ENCODE measurements around the gene IFNG-AS1. TPM values are rescaled to one million over a fixed set of nuclear protein-coding genes. Genes with fewer than 3 reads are reported as not detected.

Gene IFNG-AS1
- total and polyA plus RNA-seq, 2 donors from 2014 or later = 0.85 TPM; not detected in 1

- Histone ChIP-seq H3K36me3 (ENCODE audit: control insufficient read depth in 2 of 3, insufficient read depth in 3 of 3, low read length in 3 of 3) (no peaks in the 10 kb centered on the region), H3K27me3 (ENCODE audit: control insufficient read depth, insufficient read depth, low read length) (no peaks in the 10 kb centered on the region), H3K9ac (ENCODE audit: low read length in 3 of 3) (no peak overlapping the region), H3K27ac (ENCODE audit: low read depth in 2 of 2, low read length in 2 of 2) (no peak overlapping the region), H3K4me3 (ENCODE audit: low read length in 3 of 3) (no peak overlapping the region), H3K9me3 (ENCODE audit: control insufficient read depth in 2 of 3, insufficient read depth in 1 of 3, low read length in 3 of 3) (no peaks in the 10 kb centered on the region), H3K4me1 (ENCODE audit: control insufficient read depth in 2 of 3, insufficient read depth in 2 of 3, low read depth in 1 of 3, low read length in 3 of 3) (no peaks in the 10 kb centered on the region)
- FAIRE-seq = no peak
- DNase-seq = no peak
- intact Hi-C loops (cut with DNase I) = no loop called here
- TF ChIP-seq CTCF (IDR thresholded peaks at IDR 0.05; ENCODE audit: borderline replicate concordance, extremely low read depth, insufficient read depth) = no peak
Measured at GRCh38 chr12:68020049-68020448, 30.8 kb downstream of the IFNG-AS1 start.

- H3K27ac ChIP-seq (ENCODE audit: low read depth in 2 of 2, low read length in 2 of 2) = no peak overlapping the region
- no peak overlapping the region for H3K4me3 ChIP-seq (ENCODE audit: low read length in 3 of 3)
- H3K9ac ChIP-seq (ENCODE audit: low read length in 3 of 3) = no peak overlapping the region
- TF ChIP-seq CTCF (IDR thresholded peaks at IDR 0.05; ENCODE audit: borderline replicate concordance, extremely low read depth, insufficient read depth) = no peak
- no peaks in the 10 kb centered on the region for H3K4me1 ChIP-seq (ENCODE audit: control insufficient read depth in 2 of 3, insufficient read depth in 2 of 3, low read depth in 1 of 3, low read length in 3 of 3)
- DNase-seq (no peak), FAIRE-seq (no peak)
- no peaks in the 10 kb centered on the region for H3K36me3 ChIP-seq (ENCODE audit: control insufficient read depth in 2 of 3, insufficient read depth in 3 of 3, low read length in 3 of 3)
- intact Hi-C loops (cut with DNase I) = no loop called here
- H3K9me3 ChIP-seq (ENCODE audit: control insufficient read depth in 2 of 3, insufficient read depth in 1 of 3, low read length in 3 of 3) = no peaks in the 10 kb centered on the region
- H3K27me3 ChIP-seq (ENCODE audit: control insufficient read depth, insufficient read depth, low read length) = no peaks in the 10 kb centered on the region
Measured at GRCh38 chr12:68020699-68021098, 31.5 kb downstream of the IFNG-AS1 start.

GRCh38 chr12:68028647-68029046 lies 39.4 kb downstream of the IFNG-AS1 start:
- no peaks in the 10 kb centered on the region for H3K36me3 ChIP-seq (ENCODE audit: control insufficient read depth in 2 of 3, insufficient read depth in 3 of 3, low read length in 3 of 3)
- H3K9me3 ChIP-seq (ENCODE audit: control insufficient read depth in 2 of 3, insufficient read depth in 1 of 3, low read length in 3 of 3) = no peaks in the 10 kb centered on the region
- H3K27ac ChIP-seq (ENCODE audit: low read depth in 2 of 2, low read length in 2 of 2) = no peak overlapping the region
- FAIRE-seq (no peak), DNase-seq (no peak)
- H3K4me3 ChIP-seq (ENCODE audit: low read length in 3 of 3) = no peak overlapping the region
- no peaks in the 10 kb centered on the region for H3K4me1 ChIP-seq (ENCODE audit: control insufficient read depth in 2 of 3, insufficient read depth in 2 of 3, low read depth in 1 of 3, low read length in 3 of 3)
- H3K27me3 ChIP-seq (ENCODE audit: control insufficient read depth, insufficient read depth, low read length) = no peaks in the 10 kb centered on the region
- TF ChIP-seq CTCF (IDR thresholded peaks at IDR 0.05; ENCODE audit: borderline replicate concordance, extremely low read depth, insufficient read depth) = no peak
- intact Hi-C loops (cut with DNase I) = no loop called here
- H3K9ac ChIP-seq (ENCODE audit: low read length in 3 of 3) = no peak overlapping the region

GRCh38 chr12:68030248-68030647 lies 41.0 kb downstream of the IFNG-AS1 start:
- FAIRE-seq = no peak
- intact Hi-C loops (cut with DNase I) = no loop called here
- no peak for DNase-seq
- Histone ChIP-seq H3K4me3 (ENCODE audit: low read length in 3 of 3) (no peak overlapping the region), H3K9me3 (ENCODE audit: control insufficient read depth in 2 of 3, insufficient read depth in 1 of 3, low read length in 3 of 3) (no peaks in the 10 kb centered on the region), H3K27me3 (ENCODE audit: control insufficient read depth, insufficient read depth, low read length) (no peaks in the 10 kb centered on the region), H3K27ac (ENCODE audit: low read depth in 2 of 2, low read length in 2 of 2) (no peak overlapping the region), H3K9ac (ENCODE audit: low read length in 3 of 3) (no peak overlapping the region), H3K36me3 (ENCODE audit: control insufficient read depth in 2 of 3, insufficient read depth in 3 of 3, low read length in 3 of 3) (no peaks in the 10 kb centered on the region), H3K4me1 (ENCODE audit: control insufficient read depth in 2 of 3, insufficient read depth in 2 of 3, low read depth in 1 of 3, low read length in 3 of 3) (no peaks in the 10 kb centered on the region)
- no peak for TF ChIP-seq CTCF (IDR thresholded peaks at IDR 0.05; ENCODE audit: borderline replicate concordance, extremely low read depth, insufficient read depth)

Measured in kidney (tissue), 14 donors.